Measurements from ENCODE around the gene CNBD2.
"Not testable (repeated sequence)": the region's sequence is repeated elsewhere in the genome, so short reads cannot be mapped to it uniquely, and the experiment has no call there.

The CNBD2 gene

DNA sequence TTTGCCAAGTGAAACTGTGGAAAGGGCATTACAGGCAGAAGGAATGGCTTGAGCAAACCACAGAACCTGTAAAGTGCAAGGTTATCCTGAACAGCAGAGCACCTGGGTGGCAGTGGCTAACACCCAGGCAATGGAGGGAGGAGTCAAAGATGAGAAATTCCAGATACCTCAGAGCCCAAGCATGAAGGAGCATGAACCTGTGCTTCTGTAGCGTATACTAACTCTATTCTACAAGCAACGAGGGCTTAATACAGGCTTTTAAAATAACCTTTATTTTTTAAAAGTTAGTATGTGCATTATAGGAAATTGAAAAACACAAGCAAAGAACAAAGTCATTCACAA, 77.0 kb downstream of the CNBD2 start:
- H3K27me3 ChIP-seq (replicated peaks in 2 of 5; ENCODE audit: control insufficient read depth in 4 of 5, insufficient read depth in 5 of 5, low read length in 4 of 5): no peaks in the 10 kb centered on the region
- H3K27ac ChIP-seq (ENCODE audit: insufficient read depth in 1 of 2, low read depth in 1 of 2, low read length in 2 of 2, poor library complexity in 1 of 2, severe bottlenecking in 2 of 2): no peak overlapping the region
- ChIA-PET POLR2A (no interaction called here), CTCF (no interaction called here)
- no peaks in the 10 kb centered on the region for H3K9me3 ChIP-seq (ENCODE audit: control extremely low read depth in 1 of 5, control insufficient read depth in 4 of 5, insufficient read depth in 2 of 5, low read depth in 1 of 5, low read length in 4 of 5)
- peaks cover 0 to 6% (median 4%) of the 10 kb centered on the region in 4 experiments for H3K36me3 ChIP-seq (ENCODE audit: control insufficient read depth in 4 of 4, insufficient read depth in 4 of 4, low read length in 3 of 4)
- H3K4me3 ChIP-seq (ENCODE audit: control insufficient read depth in 1 of 7, extremely low read depth in 1 of 7, insufficient read depth in 4 of 7, low read depth in 2 of 7, low read length in 6 of 7): no peak overlapping the region
- no peak for DNase-seq
- no CpG with 5 or more reads among the region's 2 CpGs for WGBS (ENCODE audit: insufficient coverage)
- H3K4me1 ChIP-seq (ENCODE audit: control extremely low read depth in 1 of 4, control insufficient read depth in 4 of 4, insufficient read depth in 4 of 4, low read length in 3 of 4): peaks cover 0 to 8% (median 2%) of the 10 kb centered on the region in 4 experiments

DNA sequence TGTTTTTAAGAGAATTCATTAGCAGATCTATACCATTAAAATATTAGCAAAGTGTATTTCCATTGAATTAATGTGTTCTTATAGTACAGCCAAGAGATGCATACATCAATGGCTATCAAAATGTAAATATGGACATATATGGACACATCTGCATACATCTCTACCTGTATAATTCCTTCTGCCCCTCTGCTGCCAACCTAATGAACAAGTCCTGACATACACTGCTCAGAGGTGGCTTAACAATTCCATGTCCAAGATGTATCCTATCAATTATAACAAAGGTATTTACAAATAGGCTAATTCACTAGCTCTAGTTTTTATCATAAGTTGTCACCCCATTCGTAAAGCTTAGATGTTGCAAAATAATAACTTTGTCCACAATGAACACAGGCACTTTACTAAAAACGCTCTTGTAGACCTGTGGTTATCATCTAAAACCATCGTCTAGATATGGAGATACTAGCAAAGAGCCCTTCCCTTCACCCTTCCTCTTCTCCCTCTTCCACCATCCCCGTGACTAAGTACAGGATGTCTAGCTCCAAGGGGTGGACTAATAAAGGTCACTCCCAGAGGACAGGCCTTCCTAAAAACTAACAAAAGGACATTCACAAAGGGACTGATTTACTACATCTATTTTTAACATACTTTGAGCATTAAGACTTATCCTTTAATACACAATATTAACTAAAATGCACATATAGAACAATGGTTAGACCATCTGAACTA, 77.8 kb downstream of the CNBD2 start:
- POLR2A ChIA-PET; H3K27ac ChIP-seq (ENCODE audit: insufficient read depth in 1 of 2, low read depth in 1 of 2, low read length in 2 of 2, poor library complexity in 1 of 2, severe bottlenecking in 2 of 2); DNase-seq; H3K4me3 ChIP-seq (ENCODE audit: control insufficient read depth in 1 of 7, extremely low read depth in 1 of 7, insufficient read depth in 4 of 7, low read depth in 2 of 7, low read length in 6 of 7); H3K9me3 ChIP-seq (ENCODE audit: control extremely low read depth in 1 of 5, control insufficient read depth in 4 of 5, insufficient read depth in 2 of 5, low read depth in 1 of 5, low read length in 4 of 5); CTCF ChIA-PET; H3K36me3 ChIP-seq (ENCODE audit: control insufficient read depth in 4 of 4, insufficient read depth in 4 of 4, low read length in 3 of 4); H3K27me3 ChIP-seq (replicated peaks in 2 of 5; ENCODE audit: control insufficient read depth in 4 of 5, insufficient read depth in 5 of 5, low read length in 4 of 5): not testable (repeated sequence)
- WGBS (ENCODE audit: insufficient coverage): 81% methylated on average over 2 of the region's 4 CpGs
- H3K4me1 ChIP-seq (ENCODE audit: control extremely low read depth in 1 of 4, control insufficient read depth in 4 of 4, insufficient read depth in 4 of 4, low read length in 3 of 4): peaks cover 2 to 12% (median 4%) of the 10 kb centered on the region in 4 experiments

DNA sequence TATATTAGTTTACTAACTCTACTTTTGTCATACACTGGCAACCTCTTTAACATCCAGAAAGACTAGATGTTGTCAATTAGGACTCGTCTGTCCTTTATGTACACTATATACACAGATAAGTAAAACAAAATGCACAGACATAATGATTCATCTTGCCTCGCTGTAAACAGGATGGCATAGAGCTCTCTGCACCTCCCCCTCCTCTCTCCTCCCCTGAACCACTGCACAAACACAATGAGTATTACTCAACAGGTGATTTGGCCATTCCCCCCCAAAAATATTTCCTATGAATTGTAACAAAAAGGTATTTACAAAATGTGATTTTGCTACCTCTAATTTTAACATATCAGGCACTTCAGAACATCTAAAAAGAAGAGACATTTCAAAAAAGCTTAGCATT, 81.0 kb downstream of the CNBD2 start:
- Histone ChIP-seq H3K27ac (ENCODE audit: insufficient read depth in 1 of 2, low read depth in 1 of 2, low read length in 2 of 2, poor library complexity in 1 of 2, severe bottlenecking in 2 of 2) (peak overlapping the region in 1 of 2 experiments; percentile 97), H3K4me1 (ENCODE audit: control extremely low read depth in 1 of 4, control insufficient read depth in 4 of 4, insufficient read depth in 4 of 4, low read length in 3 of 4) (peaks cover 3 to 14% (median 9%) of the 10 kb centered on the region in 4 experiments), H3K4me3 (ENCODE audit: control insufficient read depth in 1 of 7, extremely low read depth in 1 of 7, insufficient read depth in 4 of 7, low read depth in 2 of 7, low read length in 6 of 7) (peak overlapping the region in 5 of 7 experiments; percentile 33 to 92 (median 86))
- CTCF ChIA-PET; H3K36me3 ChIP-seq (ENCODE audit: control insufficient read depth in 4 of 4, insufficient read depth in 4 of 4, low read length in 3 of 4); H3K9me3 ChIP-seq (ENCODE audit: control extremely low read depth in 1 of 5, control insufficient read depth in 4 of 5, insufficient read depth in 2 of 5, low read depth in 1 of 5, low read length in 4 of 5); H3K27me3 ChIP-seq (replicated peaks in 2 of 5; ENCODE audit: control insufficient read depth in 4 of 5, insufficient read depth in 5 of 5, low read length in 4 of 5); DNase-seq: not testable (repeated sequence)
- POLR2A ChIA-PET: interaction anchor here (2.0 kb wide), 1 partner anchor 15 kb away, joined by 5 read pairs; no protein-coding TSS in a partner anchor
- WGBS (ENCODE audit: insufficient coverage): no CpG with 5 or more reads among the region's 2 CpGs

DNA sequence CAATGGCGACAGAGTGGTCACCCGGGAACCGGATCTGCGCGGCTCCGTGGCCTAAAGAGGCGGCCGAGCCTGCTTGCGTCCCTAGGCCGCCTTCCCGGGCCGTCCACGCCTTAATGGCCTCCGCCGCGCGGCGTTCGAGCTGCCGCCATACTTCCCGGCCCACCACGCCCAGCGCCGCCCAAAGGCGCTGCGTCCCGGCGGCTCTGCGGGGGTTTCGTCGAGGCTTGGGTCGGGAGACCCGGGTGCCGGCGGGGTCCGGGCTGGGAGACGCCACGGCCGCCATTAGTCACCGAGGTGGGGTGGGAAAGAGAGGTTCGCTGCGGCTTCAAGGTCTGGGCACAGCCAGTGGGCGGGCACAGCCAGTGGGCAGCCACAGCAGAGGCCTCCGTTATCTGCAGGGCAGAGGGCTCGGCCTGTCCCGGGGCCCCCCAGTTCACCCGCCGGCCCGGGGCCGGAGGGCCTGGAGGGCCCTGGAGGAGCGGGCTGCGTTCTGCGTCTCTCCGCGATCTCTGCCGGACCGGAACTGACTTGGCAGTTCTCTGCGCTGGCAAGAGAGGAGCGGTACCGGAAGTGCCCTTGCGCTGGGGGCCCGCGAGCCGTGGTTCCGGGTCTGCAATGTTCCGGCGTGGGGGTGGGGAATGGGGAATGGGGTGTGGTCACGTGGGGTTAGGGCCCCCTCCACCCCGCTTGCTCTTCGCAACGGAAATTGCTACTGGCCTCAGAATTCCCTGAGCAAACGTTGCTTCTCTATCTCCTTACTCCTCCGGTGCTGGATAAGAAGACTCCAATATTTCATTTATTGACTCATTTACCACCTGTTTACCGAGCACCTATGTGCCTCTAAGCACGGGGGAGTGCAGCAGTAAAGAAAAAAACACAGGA, 82.3 kb downstream of the CNBD2 start:
- ChIA-PET CTCF (interaction anchor here (0.5 kb wide), 1 partner anchor 828 kb away, joined by 3 read pairs; no protein-coding TSS in a partner anchor), POLR2A (interaction anchor here (1.1 to 2.0 kb wide), 2 partner anchors 14 to 96 kb away, joined by 4 to 5 read pairs; partner anchors contain the start of gene SCAND1)
- peaks cover 3 to 14% (median 9%) of the 10 kb centered on the region in 4 experiments for H3K4me1 ChIP-seq (ENCODE audit: control extremely low read depth in 1 of 4, control insufficient read depth in 4 of 4, insufficient read depth in 4 of 4, low read length in 3 of 4)
- under 1% methylated on average over 50 of the region's 75 CpGs for WGBS (ENCODE audit: insufficient coverage)
- no peaks in the 10 kb centered on the region for H3K27me3 ChIP-seq (replicated peaks in 2 of 5; ENCODE audit: control insufficient read depth in 4 of 5, insufficient read depth in 5 of 5, low read length in 4 of 5)
- DNase-seq: peak; percentile 86 to 90 (median 88)
- H3K4me3 ChIP-seq (ENCODE audit: control insufficient read depth in 1 of 7, extremely low read depth in 1 of 7, insufficient read depth in 4 of 7, low read depth in 2 of 7, low read length in 6 of 7): peak overlapping the region; percentile 63 to 92 (median 86)
- no peaks in the 10 kb centered on the region for H3K9me3 ChIP-seq (ENCODE audit: control extremely low read depth in 1 of 5, control insufficient read depth in 4 of 5, insufficient read depth in 2 of 5, low read depth in 1 of 5, low read length in 4 of 5)
- peaks cover 0 to 4% (median 0%) of the 10 kb centered on the region in 4 experiments for H3K36me3 ChIP-seq (ENCODE audit: control insufficient read depth in 4 of 4, insufficient read depth in 4 of 4, low read length in 3 of 4)
- peak overlapping the region; percentile 92 to 97 for H3K27ac ChIP-seq (ENCODE audit: insufficient read depth in 1 of 2, low read depth in 1 of 2, low read length in 2 of 2, poor library complexity in 1 of 2, severe bottlenecking in 2 of 2)

DNA sequence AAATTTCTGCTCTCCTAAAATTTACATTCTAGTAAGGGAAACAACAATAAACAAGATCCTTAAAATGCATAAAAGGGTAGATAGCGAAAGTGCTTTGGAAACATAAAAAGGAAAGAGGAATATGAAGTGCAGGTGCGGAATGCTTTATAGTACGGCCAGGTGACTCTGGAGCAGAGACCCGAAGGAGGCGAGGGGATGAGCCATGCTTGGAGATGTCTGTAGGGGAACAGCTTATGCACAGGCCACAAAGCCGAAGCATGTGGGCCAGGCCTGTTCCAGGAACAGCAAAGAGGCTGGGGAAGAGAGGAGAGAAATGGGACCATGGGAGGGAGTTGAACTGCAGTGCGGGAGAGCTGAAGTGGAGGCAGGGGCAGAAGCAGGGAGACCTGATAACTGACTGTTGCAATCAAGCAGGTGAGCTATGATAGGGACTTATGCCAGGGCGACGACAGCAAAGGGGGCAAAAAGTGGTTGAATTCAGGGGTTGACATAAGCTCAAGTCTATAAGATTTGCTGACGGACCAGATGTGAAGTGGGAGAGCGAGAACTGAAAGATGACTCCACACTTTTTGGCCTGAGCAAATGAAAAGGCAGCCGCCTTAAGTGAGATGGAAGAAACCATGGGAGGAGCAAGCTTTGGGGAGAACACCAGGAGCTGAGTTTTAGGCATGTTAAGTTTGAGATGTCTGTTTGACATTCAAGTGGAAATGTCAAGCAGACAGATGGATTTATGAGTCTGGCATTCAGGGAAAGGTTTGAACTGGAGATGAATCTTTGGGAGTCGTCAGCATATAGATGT, 83.1 kb downstream of the CNBD2 start:
- Histone ChIP-seq H3K27me3 (replicated peaks in 2 of 5; ENCODE audit: control insufficient read depth in 4 of 5, insufficient read depth in 5 of 5, low read length in 4 of 5) (no peaks in the 10 kb centered on the region), H3K4me3 (ENCODE audit: control insufficient read depth in 1 of 7, extremely low read depth in 1 of 7, insufficient read depth in 4 of 7, low read depth in 2 of 7, low read length in 6 of 7) (peak overlapping the region in 6 of 7 experiments; percentile 77 to 92 (median 87)), H3K4me1 (ENCODE audit: control extremely low read depth in 1 of 4, control insufficient read depth in 4 of 4, insufficient read depth in 4 of 4, low read length in 3 of 4) (peaks cover 3 to 14% (median 9%) of the 10 kb centered on the region in 4 experiments), H3K36me3 (ENCODE audit: control insufficient read depth in 4 of 4, insufficient read depth in 4 of 4, low read length in 3 of 4) (peaks cover 0 to 4% (median 0%) of the 10 kb centered on the region in 4 experiments), H3K9me3 (ENCODE audit: control extremely low read depth in 1 of 5, control insufficient read depth in 4 of 5, insufficient read depth in 2 of 5, low read depth in 1 of 5, low read length in 4 of 5) (no peaks in the 10 kb centered on the region), H3K27ac (ENCODE audit: insufficient read depth in 1 of 2, low read depth in 1 of 2, low read length in 2 of 2, poor library complexity in 1 of 2, severe bottlenecking in 2 of 2) (peak overlapping the region; percentile 92 to 97)
- WGBS (ENCODE audit: insufficient coverage): 91% methylated on average over 13 of the region's 13 CpGs
- ChIA-PET POLR2A (interaction anchor here (1.1 to 2.0 kb wide), 3 partner anchors 13 to 97 kb away, joined by 4 to 5 read pairs (median 4); partner anchors contain the start of gene SCAND1), CTCF (interaction anchor here (0.5 kb wide), 1 partner anchor 827 kb away, joined by 3 read pairs; no protein-coding TSS in a partner anchor)
- DNase-seq: peak in 2 of 3 donors; percentile 18 to 41

DNA sequence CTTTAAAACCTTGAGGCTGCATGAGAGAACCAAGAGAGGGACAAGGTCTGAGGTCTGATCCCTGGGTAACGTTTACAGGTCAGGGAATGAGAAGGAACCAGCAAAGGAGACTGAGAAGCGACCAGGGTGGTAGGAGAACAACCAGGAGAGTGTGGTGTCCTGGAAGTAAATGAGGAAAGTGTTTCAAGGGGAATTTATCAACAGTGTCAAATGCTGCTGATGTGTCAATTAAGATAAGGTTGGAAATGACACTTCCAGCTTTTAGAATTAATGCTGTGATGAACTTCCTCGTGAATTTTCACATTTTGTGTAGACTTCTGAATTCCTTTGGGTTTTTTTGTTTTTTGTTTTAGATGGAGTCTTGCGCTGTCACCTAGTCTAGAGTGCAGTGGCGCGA, 83.7 kb downstream of the CNBD2 start:
- no peak for DNase-seq
- H3K27ac ChIP-seq (ENCODE audit: insufficient read depth in 1 of 2, low read depth in 1 of 2, low read length in 2 of 2, poor library complexity in 1 of 2, severe bottlenecking in 2 of 2): no peak overlapping the region
- H3K9me3 ChIP-seq (ENCODE audit: control extremely low read depth in 1 of 5, control insufficient read depth in 4 of 5, insufficient read depth in 2 of 5, low read depth in 1 of 5, low read length in 4 of 5): no peaks in the 10 kb centered on the region
- peaks cover 0 to 2% (median 0%) of the 10 kb centered on the region in 4 experiments for H3K36me3 ChIP-seq (ENCODE audit: control insufficient read depth in 4 of 4, insufficient read depth in 4 of 4, low read length in 3 of 4)
- 83% methylated on average over 3 of the region's 6 CpGs for WGBS (ENCODE audit: insufficient coverage)
- no peak overlapping the region for H3K4me3 ChIP-seq (ENCODE audit: control insufficient read depth in 1 of 7, extremely low read depth in 1 of 7, insufficient read depth in 4 of 7, low read depth in 2 of 7, low read length in 6 of 7)
- H3K4me1 ChIP-seq (ENCODE audit: control extremely low read depth in 1 of 4, control insufficient read depth in 4 of 4, insufficient read depth in 4 of 4, low read length in 3 of 4): peaks cover 3 to 14% (median 9%) of the 10 kb centered on the region in 4 experiments
- H3K27me3 ChIP-seq (replicated peaks in 2 of 5; ENCODE audit: control insufficient read depth in 4 of 5, insufficient read depth in 5 of 5, low read length in 4 of 5): no peaks in the 10 kb centered on the region
- ChIA-PET CTCF (no interaction called here), POLR2A (interaction anchor here (1.1 to 1.4 kb wide), 2 partner anchors 8 to 13 kb away, joined by 3 to 4 read pairs; no protein-coding TSS in a partner anchor)
